ENCODE data around the gene GIMAP7. TPM values are rescaled to one million over a fixed set of nuclear protein-coding genes. Genes with fewer than 3 reads are reported as not detected.
A peak's percentile ranks its signal among the peaks of the same experiment; 100 is the strongest.

Gene GIMAP7
- total RNA-seq (2014; rRNA removed) (not detected in 2 replicates), Bru-seq, nascent RNA (not detected), BruChase-seq, experiment 1, labeled RNA remaining after a 6-hour chase (not detected), BruChase-seq, experiment 2, labeled RNA remaining after a 2-hour chase (not detected)
- long read RNA-seq: 0 reads

- no peak for DNase-seq
- TF ChIP-seq CTCF (conservative IDR thresholded peaks at IDR 0.05; ENCODE audit: low read depth, low read length): no peak
- no peak for TF ChIP-seq EZH2phosphoT487 (IDR thresholded peaks at IDR 0.05; ENCODE audit: borderline replicate concordance, low read length)
- no peak for TF ChIP-seq EZH2 (IDR thresholded peaks at IDR 0.05; ENCODE audit: low read length, unreplicated experiment)
- Histone ChIP-seq H3K9me2 (replicated peaks; ENCODE audit: low read length) (no peaks in the 10 kb centered on the region), H3K9ac (ENCODE audit: low read length) (no peak within 1 kb of the TSS), H3K4me3 (ENCODE audit: low read length) (no peak within 1 kb of the TSS), H3K9me3 (ENCODE audit: low read length) (no peaks in the 10 kb centered on the region), H3K79me2 (ENCODE audit: low read length) (no peaks in the 10 kb centered on the region), H4K20me1 (ENCODE audit: low read length) (no peaks in the 10 kb centered on the region), H3K27me3 (ENCODE audit: low read length) (peaks cover 92% of the 10 kb centered on the region), H2AFZ (ENCODE audit: low read length) (no peak within 1 kb of the TSS), H3K36me3 (ENCODE audit: low read depth, low read length) (no peaks in the 10 kb centered on the region), H3K27ac (ENCODE audit: low read length) (no peak within 1 kb of the TSS), H3K4me2 (ENCODE audit: low read length) (no peak within 1 kb of the TSS), H3K4me1 (ENCODE audit: insufficient read depth, low read length) (no peaks in the 10 kb centered on the region), H3F3A (ENCODE audit: low read length, unreplicated experiment) (no peaks in the 10 kb centered on the region)
- ATAC-seq: no peak
- CTCF ChIA-PET: no interaction called here
- intact Hi-C loops (cut with micrococcal nuclease): no loop called here
- BruUV-seq (replicated peaks): no TSS peak
- POLR2A ChIA-PET (ENCODE audit: unreplicated experiment): no interaction called here
Observed at GRCh38 chr7:150514748-150515222, at the start of gene GIMAP7. Gene GIMAP7, plus strand, starts transcription at chr7:150514872. Its CDS starts 5,103 bp downstream, at chr7:150519975.

- Histone ChIP-seq H3K9me3 (ENCODE audit: low read length) (no peaks in the 10 kb centered on the region), H3K4me3 (ENCODE audit: low read length) (no peak overlapping the region), H3F3A (ENCODE audit: low read length, unreplicated experiment) (no peaks in the 10 kb centered on the region), H3K27me3 (ENCODE audit: low read length) (peaks cover 29% of the 10 kb centered on the region; the same call in 1 of the 2 replicates), H4K20me1 (ENCODE audit: low read length) (no peaks in the 10 kb centered on the region), H3K4me2 (ENCODE audit: low read length) (no peak overlapping the region), H3K79me2 (ENCODE audit: low read length) (no peaks in the 10 kb centered on the region), H3K4me1 (ENCODE audit: insufficient read depth, low read length) (no peaks in the 10 kb centered on the region; the same call in 1 of the 2 replicates), H3K27ac (ENCODE audit: low read length) (no peak overlapping the region), H3K9me2 (replicated peaks; ENCODE audit: low read length) (no peaks in the 10 kb centered on the region), H2AFZ (ENCODE audit: low read length) (no peak overlapping the region), H3K36me3 (ENCODE audit: low read depth, low read length) (no peaks in the 10 kb centered on the region), H3K9ac (ENCODE audit: low read length) (no peak overlapping the region)
- BruUV-seq (replicated peaks): no TSS peak
- POLR2A ChIA-PET (ENCODE audit: unreplicated experiment): no interaction called here
- TF ChIP-seq EZH2phosphoT487 (IDR thresholded peaks at IDR 0.05; ENCODE audit: borderline replicate concordance, low read length): no peak
- TF ChIP-seq EZH2 (IDR thresholded peaks at IDR 0.05; ENCODE audit: low read length, unreplicated experiment): no peak
- TF ChIP-seq CTCF (conservative IDR thresholded peaks at IDR 0.05; ENCODE audit: low read depth, low read length): no peak
- ATAC-seq (no peak), DNase-seq (no peak)
- intact Hi-C loops (cut with micrococcal nuclease): no loop called here
- CTCF ChIA-PET: no interaction called here
Observed at GRCh38 chr7:150464962-150465361, 49.7 kb upstream of the GIMAP7 start.

- Histone ChIP-seq H3K36me3 (ENCODE audit: low read depth, low read length) (no peaks in the 10 kb centered on the region), H3F3A (ENCODE audit: low read length, unreplicated experiment) (no peaks in the 10 kb centered on the region), H3K79me2 (ENCODE audit: low read length) (no peaks in the 10 kb centered on the region), H3K9me2 (replicated peaks; ENCODE audit: low read length) (no peaks in the 10 kb centered on the region), H3K9me3 (ENCODE audit: low read length) (no peaks in the 10 kb centered on the region), H2AFZ (ENCODE audit: low read length) (no peak overlapping the region), H3K4me2 (ENCODE audit: low read length) (no peak overlapping the region), H3K4me3 (ENCODE audit: low read length) (no peak overlapping the region), H3K27ac (ENCODE audit: low read length) (no peak overlapping the region), H3K27me3 (ENCODE audit: low read length) (peaks cover 31% of the 10 kb centered on the region; the same call in 1 of the 2 replicates), H3K9ac (ENCODE audit: low read length) (no peak overlapping the region), H4K20me1 (ENCODE audit: low read length) (no peaks in the 10 kb centered on the region), H3K4me1 (ENCODE audit: insufficient read depth, low read length) (no peaks in the 10 kb centered on the region; the same call in 1 of the 2 replicates)
- no peak for TF ChIP-seq EZH2 (IDR thresholded peaks at IDR 0.05; ENCODE audit: low read length, unreplicated experiment)
- TF ChIP-seq EZH2phosphoT487 (IDR thresholded peaks at IDR 0.05; ENCODE audit: borderline replicate concordance, low read length): no peak
- TF ChIP-seq CTCF (conservative IDR thresholded peaks at IDR 0.05; ENCODE audit: low read depth, low read length): no peak
- POLR2A ChIA-PET (ENCODE audit: unreplicated experiment): no interaction called here
- CTCF ChIA-PET: no interaction called here
- BruUV-seq (replicated peaks): no TSS peak
- intact Hi-C loops (cut with micrococcal nuclease): no loop called here
- ATAC-seq (peak; percentile 73), DNase-seq (peak; percentile 29)
Observed at GRCh38 chr7:150465414-150465813, 49.3 kb upstream of the GIMAP7 start.
